Ascending aorta (tissue), 2 donors: Measurements from ENCODE around the gene SMU1. TPM values are rescaled to one million over a fixed set of nuclear protein-coding genes. Genes with fewer than 3 reads are reported as not detected.

Experiments used
- DNase-seq, 2 donors: peaks; one replicate each; pipeline ENCODE4 v3.0.0-alpha.2; 2019; ENCODE audit warnings: low spot score in 2 of 2
- H3K27ac ChIP-seq, 2 donors: fragments of 200-600 bp; sonication (generic); one replicate each; pipeline ENCODE4 v1.5.1; 2016 to 2017; ENCODE audit warnings: mild to moderate bottlenecking in 1 of 2
- H3K27me3 ChIP-seq: fragments of 200-600 bp; sonication (generic); one replicate; pipeline ENCODE4 v1.5.1; 2017
- H3K36me3 ChIP-seq, 2 donors: fragments of 200-600 bp; sonication (generic); one replicate each; pipeline ENCODE4 v1.5.1; 2016
- H3K4me1 ChIP-seq, 2 donors: fragments of 200-600 bp; sonication (generic); one replicate each; pipeline ENCODE4 v1.5.1; 2016 to 2017; ENCODE audit warnings: mild to moderate bottlenecking in 1 of 2
- H3K4me3 ChIP-seq, 2 donors: fragments of 200-600 bp; sonication (generic); one replicate each; pipeline ENCODE4 v1.5.1; 2016 to 2017; ENCODE audit warnings: mild to moderate bottlenecking in 1 of 2
- H3K9me3 ChIP-seq, 2 donors: fragments of 200-600 bp; sonication (generic); one replicate each; pipeline ENCODE4 v1.5.1; 2016
- CTCF ChIP-seq, 3 experiments: fragments of 200-600 bp in 2 of 3; fragments of 450-650 bp in 1 of 3; sonication (generic) in 2 of 3; IDR thresholded peaks; one replicate each; pipeline ENCODE4 v1.5.1; 2016 to 2019; ENCODE audit warnings: antibody characterized with exemption in 3 of 3, mild to moderate bottlenecking in 1 of 3, moderate library complexity in 1 of 3
- intact Hi-C: fragments of 100-400 bp; cut with DNase I; formaldehyde crosslinking; loops from one replicate; pipeline ENCODE4 v1.15.1; 2023
- total RNA-seq: library from RNA; depleted of rRNA; stranded (reverse); fragments of >200 nt; gene quantifications from one replicate; pipeline ENCODE4 v1.1.0, GENCODE V29; 2016

SMU1 gene
- total RNA-seq, 1 donor from 2014 or later = 7.2 TPM

- no peak for TF ChIP-seq CTCF (IDR thresholded peaks at IDR 0.05)
- Histone ChIP-seq H3K4me3 (no peak overlapping the region), H3K27me3 (no peaks in the 10 kb centered on the region), H3K36me3 (no peaks in the 10 kb centered on the region), H3K27ac (no peak overlapping the region), H3K9me3 (no peaks in the 10 kb centered on the region), H3K4me1 (peaks cover 0 to 7% of the 10 kb centered on the region in 2 donors)
- DNase-seq = no peak
- intact Hi-C loops = loop anchor here (10.0 kb wide), 1 partner anchor 465 kb away; the partner anchor contains the start of genes SMIM27 and TOPORS
Measured at GRCh38 chr9:33019797-33020196, 56.7 kb downstream of the SMU1 start.

DNA sequence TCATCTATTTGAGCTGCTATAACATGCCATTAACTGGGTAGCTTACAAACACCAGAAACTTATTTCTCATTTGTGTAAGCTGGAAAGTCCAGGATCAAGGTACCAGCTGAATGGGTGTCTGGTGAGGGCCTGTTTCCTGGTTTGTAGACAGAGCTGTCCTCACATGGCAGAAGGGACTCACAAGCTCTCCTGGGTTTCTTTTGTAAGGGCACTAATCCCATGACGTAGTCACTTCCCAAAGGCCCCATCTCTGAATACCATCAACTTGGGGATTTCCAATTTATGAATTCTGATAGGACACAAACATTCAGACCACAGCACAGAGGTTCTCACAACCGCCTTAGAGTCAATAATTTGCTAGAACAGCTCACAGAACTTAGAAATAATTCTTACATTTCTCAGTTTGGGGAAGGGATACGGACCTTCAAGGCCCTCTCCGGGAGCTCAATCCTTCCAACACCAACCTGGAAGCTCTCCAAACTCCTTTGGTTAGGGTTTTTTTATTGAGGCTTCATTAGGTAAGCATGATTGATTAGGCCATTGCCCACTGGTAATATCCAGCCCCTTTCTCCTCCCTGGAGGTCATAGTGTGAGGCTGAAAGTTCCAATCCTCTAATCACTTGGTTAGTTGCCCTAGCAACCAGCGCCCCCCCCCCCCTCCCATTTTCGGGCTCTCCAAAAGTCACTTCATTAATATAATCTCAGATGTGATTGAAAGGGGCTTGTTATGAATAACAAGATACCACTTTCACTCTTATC, 59.0 kb downstream of the SMU1 start:
- intact Hi-C loops = no loop called here
- no peaks in the 10 kb centered on the region for H3K27me3 ChIP-seq
- H3K9me3 ChIP-seq = no peaks in the 10 kb centered on the region
- H3K36me3 ChIP-seq = no peaks in the 10 kb centered on the region
- no peak overlapping the region for H3K4me3 ChIP-seq
- DNase-seq = no peak
- no peaks in the 10 kb centered on the region for H3K4me1 ChIP-seq
- no peak overlapping the region for H3K27ac ChIP-seq
- TF ChIP-seq CTCF (IDR thresholded peaks at IDR 0.05) = no peak

DNA sequence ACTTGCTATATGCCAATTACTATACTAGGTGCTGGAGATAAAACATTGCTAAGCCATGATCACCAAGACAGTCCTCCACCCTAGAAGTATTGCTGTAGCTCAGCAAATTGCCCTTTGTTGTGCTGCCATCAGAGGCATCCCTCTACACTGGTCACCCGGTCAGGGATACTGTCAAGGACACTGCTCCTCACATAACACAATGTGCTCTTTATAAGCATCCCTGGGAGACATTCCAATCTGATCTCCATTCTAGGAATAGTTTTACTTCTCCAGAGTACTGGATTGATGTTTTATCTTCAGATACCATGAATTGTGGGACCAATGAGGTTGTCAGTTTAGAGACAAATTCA, 61.8 kb downstream of the SMU1 start:
- Histone ChIP-seq H3K4me3 (no peak overlapping the region), H3K36me3 (no peaks in the 10 kb centered on the region), H3K9me3 (no peaks in the 10 kb centered on the region), H3K27me3 (no peaks in the 10 kb centered on the region), H3K27ac (no peak overlapping the region), H3K4me1 (no peaks in the 10 kb centered on the region)
- no peak for DNase-seq
- no peak for TF ChIP-seq CTCF (IDR thresholded peaks at IDR 0.05)
- intact Hi-C loops = no loop called here

DNA sequence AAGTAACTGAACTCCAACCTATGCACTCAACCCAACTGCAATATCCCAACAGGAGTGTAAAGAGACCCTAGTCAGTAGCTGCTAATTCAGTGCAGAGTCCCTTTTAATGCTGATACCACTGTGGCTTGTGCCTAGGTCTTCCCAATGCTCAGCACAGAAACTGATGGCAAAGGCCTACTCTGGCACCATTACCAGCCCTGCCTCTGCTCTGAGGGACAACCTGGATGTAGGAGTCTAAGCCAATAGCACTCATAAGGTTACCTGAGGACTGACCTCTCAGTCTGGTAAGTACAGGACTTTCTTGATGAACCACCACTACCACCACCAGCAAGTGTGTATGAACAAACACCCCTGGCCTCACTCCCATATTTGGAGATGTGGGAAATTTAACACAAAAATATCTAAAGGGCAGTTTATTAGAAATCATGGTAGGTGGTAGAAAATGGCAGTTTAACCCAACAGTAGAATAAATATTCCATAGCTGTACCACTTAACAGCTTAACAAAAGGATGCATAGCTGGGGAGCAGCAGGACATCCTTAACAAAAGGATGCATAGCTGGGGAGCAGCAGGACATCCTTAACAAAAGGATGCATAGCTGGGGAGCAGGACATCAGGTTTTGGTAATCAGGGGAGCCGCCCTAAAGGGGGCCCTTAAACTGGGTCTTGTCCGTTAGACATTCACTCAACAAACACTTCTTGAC, 62.4 kb downstream of the SMU1 start:
- Histone ChIP-seq H3K9me3 (no peaks in the 10 kb centered on the region), H3K4me1 (no peaks in the 10 kb centered on the region), H3K36me3 (no peaks in the 10 kb centered on the region), H3K27me3 (no peaks in the 10 kb centered on the region), H3K4me3 (no peak overlapping the region), H3K27ac (no peak overlapping the region)
- TF ChIP-seq CTCF (IDR thresholded peaks at IDR 0.05) = no peak
- intact Hi-C loops = no loop called here
- no peak for DNase-seq

DNA sequence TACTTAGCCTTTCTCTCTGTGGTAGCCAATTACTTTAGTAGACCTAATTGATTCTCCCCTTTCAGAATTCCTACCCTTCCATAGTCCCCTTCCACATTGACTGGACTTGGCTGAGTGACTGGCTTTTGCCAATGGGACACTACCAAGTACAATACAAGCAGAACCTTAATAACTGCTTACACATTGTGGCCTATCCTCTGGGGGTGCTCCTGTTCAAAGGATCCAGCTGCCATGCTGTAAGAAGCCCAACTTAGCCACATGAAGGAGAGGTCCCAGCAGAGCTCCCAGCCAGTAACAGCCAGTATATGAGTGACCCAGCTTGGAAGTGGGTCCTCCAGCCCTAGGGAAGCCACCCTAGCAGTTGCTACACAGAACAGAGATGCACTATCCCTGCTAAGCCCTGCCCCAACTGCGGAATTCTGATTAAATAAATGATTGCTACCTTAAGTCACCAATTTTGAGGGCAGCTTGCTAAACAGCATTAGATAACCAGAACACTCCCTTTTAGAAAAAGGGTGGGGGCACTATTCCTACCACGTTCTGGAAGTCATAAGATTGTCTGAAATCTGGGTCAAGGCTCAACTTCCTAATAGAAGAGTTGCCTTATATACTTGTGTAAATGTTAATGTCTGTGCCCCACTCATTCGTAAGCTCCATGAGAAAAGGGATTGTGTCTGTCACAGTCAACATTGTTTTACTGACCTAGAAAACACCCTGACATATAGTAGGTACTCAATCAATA, 64.0 kb downstream of the SMU1 start:
- Histone ChIP-seq H3K27ac (no peak overlapping the region), H3K4me3 (no peak overlapping the region), H3K9me3 (no peaks in the 10 kb centered on the region), H3K4me1 (no peaks in the 10 kb centered on the region), H3K36me3 (no peaks in the 10 kb centered on the region), H3K27me3 (no peaks in the 10 kb centered on the region)
- DNase-seq = no peak
- intact Hi-C loops = no loop called here
- no peak for TF ChIP-seq CTCF (IDR thresholded peaks at IDR 0.05)
